SIG-M5 treated with dmso at 0.1 percent for 504 hours (cell line): ENCODE results near the gene CCT5.
"Not testable (repeated sequence)": the region's sequence is repeated elsewhere in the genome, so short reads cannot be mapped to it uniquely, and the experiment has no call there.

Source experiments
- DNase-seq: peaks from one replicate; lab custom pipeline; 2025; ENCODE audit not compliant: unreplicated experiment; lab: John Stamatoyannopoulos, UW

The CCT5 gene

GRCh38 chr5:10275460-10275859 is 25.4 kb downstream of the CCT5 start:
- DNase-seq, result no peak

GRCh38 chr5:10275991-10276390 is 25.9 kb downstream of the CCT5 start:
- DNase-seq, result no peak

DNA sequence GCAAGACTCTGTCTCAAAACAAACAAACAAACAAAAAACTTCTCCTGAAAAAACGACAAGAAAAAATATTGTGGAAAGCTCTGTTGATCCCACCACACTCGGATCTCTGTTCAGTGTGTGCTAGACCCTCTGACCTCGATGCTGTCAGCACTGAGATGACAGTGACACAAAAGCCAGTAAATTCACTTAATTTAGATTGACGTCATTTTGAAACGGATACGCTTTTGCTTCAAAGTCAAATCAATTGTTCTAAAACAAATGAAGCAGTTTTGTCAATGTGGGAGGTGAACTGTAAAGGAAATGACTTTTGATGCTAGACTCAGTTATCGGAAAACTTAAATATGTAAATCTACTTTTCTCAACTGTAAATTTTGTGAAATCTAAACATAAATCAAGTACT is 26.6 kb downstream of the CCT5 start:
- DNase-seq, result no peak

- no peak for DNase-seq
Measured at GRCh38 chr5:10277773-10278630, 27.9 kb downstream of the CCT5 start.

- DNase-seq, result no peak
Measured at GRCh38 chr5:10278658-10279279, 28.7 kb downstream of the CCT5 start.

- DNase-seq, result no peak
Measured at GRCh38 chr5:10279328-10279727, 29.2 kb downstream of the CCT5 start.

DNA sequence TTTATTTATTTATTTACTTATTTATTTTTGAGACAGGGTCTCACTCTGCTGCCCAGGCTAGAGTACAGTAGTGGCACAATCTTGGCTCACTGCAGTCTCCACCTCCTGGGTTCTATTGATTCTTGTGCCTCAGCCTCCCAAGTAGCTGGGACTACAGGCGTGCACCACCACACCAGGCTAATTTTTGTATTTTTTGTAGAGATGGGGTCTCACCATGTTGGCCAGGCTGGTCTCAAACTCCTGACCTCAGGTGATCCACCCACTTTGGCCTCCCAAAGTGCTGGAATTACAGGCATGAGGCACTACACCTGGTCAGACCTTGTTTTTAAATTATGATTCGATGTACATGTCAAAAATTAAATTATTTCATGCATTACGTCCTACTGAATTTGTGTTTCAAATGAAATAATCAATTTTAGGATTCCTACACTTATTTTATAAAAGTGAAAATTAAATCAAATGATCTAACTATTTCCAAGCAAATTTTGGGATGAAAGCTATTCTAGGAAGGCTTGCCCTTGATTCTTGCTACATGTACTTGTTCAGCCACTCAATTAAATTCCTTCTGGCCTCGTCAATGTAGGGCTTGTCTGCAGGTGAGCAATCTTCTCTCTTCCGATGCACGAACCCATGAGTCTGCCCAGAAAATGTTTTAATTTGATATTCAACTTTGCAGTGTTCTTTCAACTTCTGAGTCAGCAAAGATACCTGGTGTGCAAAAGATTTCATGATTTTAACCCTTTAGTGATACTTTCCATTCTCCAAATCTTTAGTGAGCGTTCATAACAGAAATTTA is 30.0 kb downstream of the CCT5 start:
- no peak for DNase-seq

GRCh38 chr5:10283927-10284635 is 34.0 kb downstream of the CCT5 start:
- peak; percentile 65 for DNase-seq

GRCh38 chr5:10285362-10285761 is 35.3 kb downstream of the CCT5 start:
- DNase-seq, result not testable (repeated sequence)

GRCh38 chr5:10286162-10286861 is 36.2 kb downstream of the CCT5 start:
- DNase-seq, result no peak

GRCh38 chr5:10286862-10287227 is 36.8 kb downstream of the CCT5 start:
- DNase-seq, result no peak

DNA sequence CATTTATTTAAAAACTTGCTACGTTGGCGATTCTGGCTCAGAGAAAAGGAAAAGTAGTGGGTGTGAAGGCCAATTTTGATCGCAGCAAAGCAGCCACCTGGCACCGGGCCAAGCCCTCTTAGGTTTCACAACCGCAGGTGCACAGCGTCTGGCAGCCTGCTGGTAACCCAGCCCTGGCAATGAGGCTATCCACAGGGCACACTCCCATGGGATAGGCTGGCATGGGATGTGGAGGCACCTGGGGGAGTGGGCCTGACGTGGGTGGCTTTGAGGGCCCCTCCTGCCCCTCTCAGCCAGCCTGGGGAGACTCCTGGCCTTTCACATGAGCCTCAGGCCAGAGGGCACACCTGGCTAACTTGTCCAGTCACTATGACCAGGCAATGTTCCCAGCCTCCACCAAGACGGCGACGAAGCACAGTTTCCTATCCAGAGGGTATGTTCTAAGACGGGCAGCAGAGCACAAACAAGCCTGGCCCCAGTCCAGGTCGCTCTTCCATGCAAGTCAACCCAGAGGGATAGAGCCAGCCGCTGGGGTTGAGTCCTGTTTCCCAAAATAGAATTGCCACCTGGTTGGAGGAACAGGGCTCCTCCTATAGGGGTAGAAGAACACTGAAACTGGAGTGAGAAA is 38.6 kb downstream of the CCT5 start:
- DNase-seq, result peak; percentile 29

- DNase-seq, result peak; percentile 29
Measured at GRCh38 chr5:10289353-10289752, 39.3 kb downstream of the CCT5 start.

DNA sequence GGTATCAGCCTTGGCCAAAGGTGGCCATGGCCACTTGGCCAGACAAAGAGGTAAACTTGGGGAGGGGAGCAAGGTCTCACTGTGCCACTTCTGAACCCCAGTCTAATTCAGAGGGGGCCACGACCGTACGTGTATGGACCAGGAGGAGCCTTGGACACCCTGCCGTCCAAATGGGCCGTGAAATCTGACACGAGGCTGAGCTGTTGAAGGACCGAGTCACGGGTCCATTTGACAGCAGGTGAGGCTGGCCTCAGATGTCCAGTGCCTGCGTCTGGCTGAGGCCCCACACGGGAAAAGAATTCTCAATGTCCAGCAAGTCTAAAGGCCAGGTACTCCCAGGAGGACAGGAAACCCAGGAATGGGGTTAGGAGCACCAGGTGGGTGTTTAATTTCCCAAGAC is 39.9 kb downstream of the CCT5 start:
- no peak for DNase-seq

DNA sequence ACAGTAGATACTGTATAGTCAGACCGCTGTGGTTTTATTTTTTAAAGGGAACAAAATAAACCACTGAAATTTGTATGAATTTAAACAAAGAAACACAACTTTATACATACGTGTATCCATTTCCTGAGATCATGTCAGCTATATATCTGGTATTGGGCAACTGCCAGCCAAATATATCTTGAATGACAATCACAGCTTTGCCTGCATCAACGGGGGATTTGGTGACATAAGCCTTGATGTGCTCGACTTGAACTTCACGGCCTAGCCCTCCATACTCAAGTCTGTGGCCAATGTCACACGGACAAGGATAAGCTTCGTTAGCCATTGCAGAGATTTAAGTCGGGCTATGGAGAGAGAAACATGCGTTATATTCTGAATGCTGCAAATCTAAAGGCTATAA is 40.4 kb downstream of the CCT5 start:
- no peak for DNase-seq

DNA sequence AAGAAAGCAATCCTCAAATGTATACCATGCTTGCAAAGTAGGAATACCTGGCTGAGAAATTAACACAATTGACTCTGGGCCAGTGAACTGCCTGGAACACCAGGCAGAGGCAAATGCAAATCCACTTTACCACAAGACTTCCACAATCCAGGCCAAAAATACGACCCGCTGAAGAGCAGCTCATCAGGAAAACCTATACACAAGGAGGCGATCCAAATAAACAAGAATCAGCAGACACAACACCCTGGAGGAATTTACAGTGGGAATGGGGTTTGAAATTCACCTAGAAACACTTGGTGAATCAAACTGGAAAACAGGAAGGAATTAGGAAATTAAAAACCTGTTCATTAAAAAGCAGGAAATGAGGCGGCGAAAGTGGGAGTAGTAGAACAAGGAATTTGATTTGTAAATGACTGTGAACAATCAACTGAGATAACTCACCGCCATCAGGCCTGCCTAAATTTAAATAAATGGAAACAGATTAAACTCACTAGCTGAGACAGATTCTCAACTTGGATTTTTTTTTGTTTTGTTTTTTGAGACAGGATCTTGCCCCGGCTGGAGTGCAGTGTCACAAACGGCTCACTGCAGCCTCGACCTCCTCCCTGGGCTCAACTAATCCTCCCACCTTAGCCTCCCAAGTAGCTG is 41.7 kb downstream of the CCT5 start:
- no peak for DNase-seq

- no peak for DNase-seq
Measured at GRCh38 chr5:10293907-10294662, 44.0 kb downstream of the CCT5 start.

DNA sequence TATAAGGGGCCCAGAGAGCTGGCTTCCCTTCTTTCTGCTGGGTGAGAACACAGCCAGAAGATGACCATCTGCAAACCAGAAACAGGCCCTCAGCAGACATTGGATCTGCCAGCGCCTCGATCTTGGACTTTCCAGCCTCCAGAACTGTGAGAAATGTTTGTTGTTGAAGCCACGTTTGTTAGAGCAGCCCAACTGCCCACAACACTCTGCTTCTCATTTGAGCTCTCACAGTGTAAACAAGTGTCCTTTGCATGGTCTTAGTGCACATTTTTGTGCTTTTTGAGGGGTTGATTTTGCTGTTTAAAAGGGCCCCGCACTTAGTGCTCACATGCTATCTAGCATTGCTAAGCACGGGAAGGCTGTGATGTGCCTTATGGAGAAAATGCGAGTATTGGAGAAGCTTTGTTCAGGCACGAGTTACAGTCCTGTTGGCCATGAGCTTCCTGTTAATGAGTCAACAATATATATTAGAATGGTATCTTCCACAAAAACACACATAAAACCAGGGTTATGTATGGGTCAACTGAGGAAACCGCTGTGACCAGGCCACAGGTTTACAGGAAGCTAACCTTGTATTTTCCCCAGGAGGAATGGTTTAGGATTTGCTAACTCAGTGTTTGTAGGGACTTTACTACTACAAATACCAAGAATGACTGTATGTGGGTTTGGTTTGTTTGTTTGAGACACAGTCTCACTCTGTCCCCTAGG is 45.7 kb downstream of the CCT5 start:
- no peak for DNase-seq
